DND-41 (cell line): ENCODE results near the gene TNNC2.

Experiments used
- ATAC-seq: fragments of 200-7000 bp; cut with Tn5 transposase; 3 replicates; pipeline ENCODE4 v1.9.1; 2021; ENCODE audit warnings: low read depth; ENCODE audit not compliant: insufficient read depth
- DNase-seq: peaks from one replicate; pipeline ENCODE4 v3.0.0-alpha.2; 2020
- H2AFZ ChIP-seq: 2 replicates; pipeline ENCODE4 v1.6.0; 2012; ENCODE audit warnings: low read depth, low read length
- H3K27ac ChIP-seq: 2 replicates; pipeline ENCODE4 v1.5.1; 2012; ENCODE audit warnings: low read length, inconsistent platforms
- H3K27me3 ChIP-seq: fragments of 200-600 bp; sonication (generic); 2 replicates; pipeline ENCODE4 v1.6.0; 2012; ENCODE audit warnings: low read length, mild to moderate bottlenecking, inconsistent platforms; ENCODE audit not compliant: insufficient read depth, poor library complexity
- H3K36me3 ChIP-seq: 2 replicates; pipeline ENCODE4 v1.5.1; 2012; ENCODE audit warnings: low read length, inconsistent platforms; ENCODE audit not compliant: insufficient read depth
- H3K4me1 ChIP-seq: 2 replicates; pipeline ENCODE4 v1.5.1; 2012; ENCODE audit warnings: mild to moderate bottlenecking, low read length; ENCODE audit not compliant: insufficient read depth
- H3K4me2 ChIP-seq: 2 replicates; pipeline ENCODE4 v1.6.0; 2012; ENCODE audit warnings: mild to moderate bottlenecking, moderate library complexity, low read length, inconsistent platforms; ENCODE audit not compliant: insufficient read depth
- H3K4me3 ChIP-seq, 2 experiments: fragments of 200-600 bp in 1 of 2; shearing (Covaris generic) in 1 of 2; 2 replicates each; pipeline ENCODE4 v1.5.1; 2012 to 2016; ENCODE audit warnings: inconsistent platforms in 2 of 2, low read length in 2 of 2, mild to moderate bottlenecking in 2 of 2, low read depth in 1 of 2, moderate library complexity in 1 of 2
- H3K79me2 ChIP-seq: 2 replicates; pipeline ENCODE4 v1.6.0; 2012; ENCODE audit warnings: low read length, inconsistent platforms; ENCODE audit not compliant: insufficient read depth
- H3K9ac ChIP-seq: 2 replicates; pipeline ENCODE4 v1.6.0; 2012; ENCODE audit warnings: low read depth, mild to moderate bottlenecking, inconsistent platforms, low read length, moderate library complexity
- H3K9me3 ChIP-seq: 2 replicates; pipeline ENCODE4 v1.5.1; 2012; ENCODE audit warnings: low read length, moderate library complexity, mild to moderate bottlenecking, inconsistent platforms; ENCODE audit not compliant: insufficient read depth, severe bottlenecking
- H4K20me1 ChIP-seq: 2 replicates; pipeline ENCODE4 v1.6.0; 2012; ENCODE audit warnings: low read length; ENCODE audit not compliant: insufficient read depth
- CTCF ChIP-seq: IDR thresholded peaks from 2 replicates; pipeline ENCODE4 v1.5.1; 2012; ENCODE audit warnings: borderline replicate concordance, low read length, moderate library complexity, mild to moderate bottlenecking; ENCODE audit not compliant: poor library complexity, severe bottlenecking; ENCODE audit errors: extremely low read depth
- EZH2 ChIP-seq: IDR thresholded peaks from 3 replicates; pipeline ENCODE4 v1.6.1; 2012; ENCODE audit warnings: borderline replicate concordance, low read depth, mild to moderate bottlenecking, moderate library complexity, low read length, inconsistent platforms; ENCODE audit not compliant: severe bottlenecking

Gene TNNC2

GRCh38 chr20:45796337-45797065 lies 30.6 kb downstream of the TNNC2 start:
- no peaks in the 10 kb centered on the region for H3K27me3 ChIP-seq
- TF ChIP-seq EZH2 (no peak), CTCF (no peak)
- no peak overlapping the region for H3K4me3 ChIP-seq
- no peak overlapping the region for H3K27ac ChIP-seq
- H3K9me3 ChIP-seq = no peaks in the 10 kb centered on the region
- H2AFZ ChIP-seq = no peak overlapping the region
- peaks cover 13% of the 10 kb centered on the region for H3K4me1 ChIP-seq
- H3K79me2 ChIP-seq = peaks cover 21% of the 10 kb centered on the region
- ATAC-seq (no peak), DNase-seq (no peak)
- no peak overlapping the region for H3K9ac ChIP-seq
- H3K36me3 ChIP-seq = peaks cover 45% of the 10 kb centered on the region
- H3K4me2 ChIP-seq = no peak overlapping the region
- no peaks in the 10 kb centered on the region for H4K20me1 ChIP-seq

GRCh38 chr20:45792317-45793118 lies 34.6 kb downstream of the TNNC2 start:
- Histone ChIP-seq H4K20me1 (no peaks in the 10 kb centered on the region), H3K4me2 (peak overlapping the region; percentile 92), H3K27me3 (no peaks in the 10 kb centered on the region), H3K9me3 (no peaks in the 10 kb centered on the region), H3K4me3 (peak overlapping the region; percentile 86 to 87), H3K9ac (peak overlapping the region; percentile 90), H3K36me3 (peaks cover 37% of the 10 kb centered on the region), H3K27ac (peak overlapping the region; percentile 85), H3K4me1 (peaks cover 19% of the 10 kb centered on the region), H2AFZ (peak overlapping the region; percentile 96), H3K79me2 (peaks cover 20% of the 10 kb centered on the region)
- TF ChIP-seq CTCF (no peak), EZH2 (no peak)
- DNase-seq = no peak
- no peak for ATAC-seq

DNA sequence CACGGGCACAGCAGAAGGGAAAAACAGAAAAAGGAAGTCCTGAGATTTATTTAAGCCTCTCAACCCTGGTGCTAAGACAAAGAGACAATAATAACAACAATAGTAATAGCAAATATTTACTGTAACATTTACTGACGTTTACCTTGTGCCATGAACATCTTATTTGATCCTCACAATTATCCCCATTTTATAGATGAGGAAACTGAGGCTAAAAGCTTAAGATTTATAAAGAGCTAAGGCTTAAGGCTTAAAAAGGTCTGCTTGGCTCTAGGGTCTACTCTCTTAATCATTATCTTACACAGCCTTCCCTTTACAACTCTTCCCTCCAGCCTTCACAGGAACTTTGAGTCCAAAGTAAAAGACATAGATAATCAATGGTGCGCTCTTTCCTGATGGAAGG lies 38.8 kb downstream of the TNNC2 start:
- H3K27ac ChIP-seq = no peak overlapping the region

More for the DNA sequence above, 38.8 kb downstream of the TNNC2 start:
- Histone ChIP-seq H2AFZ (no peak overlapping the region), H4K20me1 (no peaks in the 10 kb centered on the region), H3K4me1 (peaks cover 19% of the 10 kb centered on the region), H3K4me2 (no peak overlapping the region), H3K79me2 (peaks cover 17% of the 10 kb centered on the region), H3K27me3 (peaks cover 4% of the 10 kb centered on the region), H3K9me3 (no peaks in the 10 kb centered on the region), H3K36me3 (peaks cover 5% of the 10 kb centered on the region; the same call in 1 of the 2 replicates), H3K4me3 (no peak overlapping the region), H3K9ac (no peak overlapping the region)
- no peak for ATAC-seq
- DNase-seq = no peak
- TF ChIP-seq CTCF (no peak), EZH2 (no peak)
